HUES48 (cell line): ENCODE measurements around the gene CUX1.
"Not testable (repeated sequence)": the region's sequence is repeated elsewhere in the genome, so short reads cannot be mapped to it uniquely, and the experiment has no call there.

Source experiments
- H3K27ac ChIP-seq: one replicate; pipeline ENCODE4 v1.7.0; 2013; ENCODE audit warnings: low read depth, low read length, inconsistent platforms
- H3K27me3 ChIP-seq: 2 replicates; pipeline ENCODE4 v1.6.1; 2013; ENCODE audit warnings: mild to moderate bottlenecking, low read length; ENCODE audit not compliant: control insufficient read depth, insufficient read depth
- H3K36me3 ChIP-seq: 2 replicates; pipeline ENCODE4 v1.6.1; 2013; ENCODE audit warnings: low read length; ENCODE audit not compliant: control insufficient read depth, insufficient read depth
- H3K4me1 ChIP-seq: 2 replicates; pipeline ENCODE4 v1.6.1; 2013; ENCODE audit warnings: mild to moderate bottlenecking, low read length; ENCODE audit not compliant: control insufficient read depth, insufficient read depth
- H3K4me3 ChIP-seq: 2 replicates; pipeline ENCODE4 v1.5.1; 2013; ENCODE audit warnings: mild to moderate bottlenecking, low read depth, low read length
- H3K9ac ChIP-seq: 2 replicates; pipeline ENCODE4 v1.6.1; 2013; ENCODE audit warnings: mild to moderate bottlenecking, low read depth, low read length, moderate library complexity
- H3K9me3 ChIP-seq: 2 replicates; pipeline ENCODE4 v1.6.1; 2013; ENCODE audit warnings: low read length; ENCODE audit not compliant: control insufficient read depth, insufficient read depth

The CUX1 gene

GRCh38 chr7:102028206-102028826 is 210.9 kb downstream of the CUX1 start:
- Histone ChIP-seq H3K9ac (no peak overlapping the region), H3K36me3 (peaks cover 11% of the 10 kb centered on the region; the same call in 1 of the 2 replicates), H3K4me1 (peaks cover 5% of the 10 kb centered on the region)

DNA sequence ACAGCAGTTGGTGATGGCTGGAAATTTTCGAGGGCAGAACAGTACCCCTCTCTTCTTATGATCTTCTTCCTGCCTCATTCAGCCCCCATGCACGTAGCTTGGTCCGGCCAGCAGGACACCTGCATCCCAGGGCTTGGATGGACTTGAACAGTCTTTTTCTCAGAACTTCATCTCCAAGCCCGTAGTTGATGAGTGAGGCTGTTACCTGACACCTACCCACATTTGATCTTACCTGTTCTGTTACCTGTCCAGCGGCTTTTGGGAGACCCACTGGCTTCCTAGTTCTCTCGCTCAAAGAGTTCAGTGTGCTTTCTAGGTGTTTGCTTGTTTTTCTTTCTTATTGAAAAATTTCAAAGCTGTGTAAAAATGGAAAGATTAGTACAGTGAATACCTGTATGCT is 212.2 kb downstream of the CUX1 start:
- H3K4me3 ChIP-seq: no peak overlapping the region
- no peaks in the 10 kb centered on the region for H3K9me3 ChIP-seq
- H3K27ac ChIP-seq: no peak overlapping the region
- H3K9ac ChIP-seq: no peak overlapping the region
- H3K36me3 ChIP-seq: peaks cover 11% of the 10 kb centered on the region; the same call in 1 of the 2 replicates
- H3K4me1 ChIP-seq: peaks cover 5% of the 10 kb centered on the region
- H3K27me3 ChIP-seq: no peaks in the 10 kb centered on the region

More at GRCh38 chr7:102028206-102028826, 210.9 kb downstream of the CUX1 start:
- H3K27ac ChIP-seq: no peak overlapping the region
- H3K27me3 ChIP-seq: no peaks in the 10 kb centered on the region
- H3K4me3 ChIP-seq: no peak overlapping the region
- no peaks in the 10 kb centered on the region for H3K9me3 ChIP-seq

DNA sequence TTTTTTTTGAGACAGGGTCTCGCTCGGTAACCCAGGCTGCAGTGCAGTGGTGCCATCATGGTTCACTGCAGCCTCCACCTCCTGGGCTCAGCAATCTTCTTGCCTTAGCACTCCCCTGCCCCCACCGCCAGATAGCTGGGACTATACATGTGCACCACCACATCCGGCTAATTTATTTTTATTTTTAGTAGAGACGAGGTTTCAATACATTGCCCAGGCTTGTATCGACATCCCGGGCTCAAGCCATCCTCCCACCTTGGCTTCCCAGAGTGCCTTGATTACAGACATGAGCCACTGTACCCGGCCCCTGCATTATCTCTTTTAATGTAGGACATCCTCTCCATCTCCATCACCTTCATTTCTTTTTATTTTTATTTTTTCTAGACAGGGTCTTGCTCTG is 213.3 kb downstream of the CUX1 start:
- peaks cover 11% of the 10 kb centered on the region; the same call in 1 of the 2 replicates for H3K36me3 ChIP-seq
- H3K9ac ChIP-seq: no peak overlapping the region
- H3K27ac ChIP-seq: no peak overlapping the region

DNA sequence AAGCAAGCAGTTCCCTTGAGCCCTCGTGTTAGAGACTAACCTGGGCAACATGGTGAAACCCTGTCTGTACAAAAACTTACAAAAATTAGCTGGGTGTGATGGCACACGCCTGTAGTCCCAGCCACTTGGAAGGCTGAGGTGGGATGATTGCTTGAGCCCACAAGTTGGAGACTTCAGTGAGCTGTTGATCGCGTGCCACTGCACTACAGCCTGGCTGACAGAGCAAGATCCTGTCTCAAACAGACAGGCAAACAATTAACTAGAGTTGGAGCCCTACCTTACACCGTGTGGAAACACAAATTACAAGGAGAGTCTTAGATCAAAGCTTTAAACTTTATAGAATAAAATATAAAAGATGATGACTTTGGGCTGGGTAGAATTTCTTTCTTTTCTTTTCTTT is 219.5 kb downstream of the CUX1 start:
- Histone ChIP-seq H3K9me3 (no peaks in the 10 kb centered on the region), H3K4me3 (no peak overlapping the region), H3K9ac (no peak overlapping the region), H3K27ac (no peak overlapping the region), H3K4me1 (no peaks in the 10 kb centered on the region), H3K27me3 (no peaks in the 10 kb centered on the region), H3K36me3 (0 out of 2 replicates have a peak, but pooled peaks cover 3% of the 10 kb centered on the region)

More for the DNA sequence above, 213.3 kb downstream of the CUX1 start:
- Histone ChIP-seq H3K27me3 (no peaks in the 10 kb centered on the region), H3K9me3 (no peaks in the 10 kb centered on the region), H3K4me3 (no peak overlapping the region), H3K4me1 (peaks cover 5% of the 10 kb centered on the region)

DNA sequence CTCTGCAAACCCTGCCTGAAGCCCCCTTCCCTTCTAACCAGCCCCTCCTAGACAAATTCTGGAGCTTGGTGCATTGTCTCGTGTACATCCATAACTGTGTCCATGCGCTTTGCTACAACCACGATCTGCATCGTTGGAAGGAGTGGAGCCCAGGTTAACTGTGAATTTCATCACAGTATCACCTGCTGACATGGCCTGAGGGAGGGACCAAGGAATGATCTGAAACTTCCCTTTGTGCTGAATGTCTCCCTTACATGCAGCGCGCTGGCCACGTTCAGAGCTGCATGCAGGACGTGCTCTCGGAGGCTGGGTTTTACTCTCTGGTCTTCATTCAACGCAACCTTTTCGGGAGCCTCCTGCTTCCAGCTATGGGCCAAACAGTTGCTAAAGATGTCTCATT is 222.3 kb downstream of the CUX1 start:
- H3K9me3 ChIP-seq: no peaks in the 10 kb centered on the region
- H3K36me3 ChIP-seq: 0 out of 2 replicates have a peak, but pooled peaks cover 3% of the 10 kb centered on the region
- no peak overlapping the region for H3K4me3 ChIP-seq
- no peaks in the 10 kb centered on the region for H3K4me1 ChIP-seq
- H3K27me3 ChIP-seq: no peaks in the 10 kb centered on the region
- no peak overlapping the region for H3K27ac ChIP-seq
- no peak overlapping the region for H3K9ac ChIP-seq

DNA sequence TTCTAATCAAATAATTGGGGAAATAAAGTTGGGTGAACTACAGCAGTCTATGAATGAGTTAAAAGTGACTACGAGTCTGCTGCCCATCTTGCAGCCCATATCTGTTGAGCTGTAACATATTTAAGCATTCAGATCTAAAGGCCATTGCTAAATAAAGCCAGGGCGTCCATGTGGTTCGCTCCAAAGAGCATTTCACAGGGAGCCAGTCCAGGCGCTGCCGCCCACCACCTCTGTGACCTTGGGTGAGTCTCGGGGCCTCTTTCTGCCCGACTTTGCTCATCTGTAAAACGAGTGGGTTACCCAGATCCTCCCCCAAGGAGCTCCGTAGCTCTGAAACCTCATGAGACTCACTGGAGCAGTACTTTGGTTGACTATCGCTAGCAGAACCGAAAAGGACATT is 223.1 kb downstream of the CUX1 start:
- H3K36me3 ChIP-seq: 0 out of 2 replicates have a peak, but pooled peaks cover 3% of the 10 kb centered on the region

DNA sequence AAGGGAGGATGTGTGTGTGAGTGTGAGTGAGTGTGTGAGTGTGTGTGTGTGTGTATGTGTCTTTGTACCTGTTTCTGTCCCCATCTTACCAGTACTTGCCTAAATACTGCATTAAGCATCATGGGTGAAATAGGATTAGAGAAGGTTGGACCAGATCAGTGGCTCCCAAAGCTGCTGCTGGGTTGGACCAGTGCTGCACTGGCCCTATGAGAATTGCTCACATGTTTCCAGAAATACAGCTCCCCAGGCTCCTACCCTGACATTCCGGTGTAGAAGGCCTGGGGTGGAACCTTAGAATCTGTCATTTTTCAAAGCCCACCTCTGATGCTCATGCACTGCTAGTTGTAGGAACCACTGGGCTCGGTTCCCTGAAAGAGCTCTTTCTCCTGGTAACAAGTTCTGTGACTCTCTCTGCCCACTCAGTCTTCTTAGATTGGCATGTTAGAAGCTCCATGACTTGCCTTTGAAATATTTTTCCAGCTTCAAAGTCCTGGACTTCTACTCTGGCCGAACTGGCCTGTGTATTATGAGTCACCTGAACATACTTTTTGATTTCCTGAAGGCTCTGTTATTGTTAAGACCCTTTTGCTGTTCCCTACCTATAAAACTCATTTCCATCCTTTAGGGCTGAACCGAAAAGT is 224.7 kb downstream of the CUX1 start:
- Histone ChIP-seq H3K4me1 (no peaks in the 10 kb centered on the region), H3K9me3 (no peaks in the 10 kb centered on the region), H3K36me3 (0 out of 2 replicates have a peak, but pooled peaks cover 3% of the 10 kb centered on the region), H3K27ac (no peak overlapping the region), H3K9ac (no peak overlapping the region), H3K4me3 (no peak overlapping the region), H3K27me3 (no peaks in the 10 kb centered on the region)

More for the DNA sequence above, 223.1 kb downstream of the CUX1 start:
- Histone ChIP-seq H3K27me3 (no peaks in the 10 kb centered on the region), H3K9ac (no peak overlapping the region), H3K27ac (no peak overlapping the region), H3K9me3 (no peaks in the 10 kb centered on the region), H3K4me3 (no peak overlapping the region), H3K4me1 (no peaks in the 10 kb centered on the region)

- not testable (repeated sequence) for H3K4me1 ChIP-seq, H3K27ac ChIP-seq, H3K27me3 ChIP-seq, H3K36me3 ChIP-seq, H3K9me3 ChIP-seq, H3K4me3 ChIP-seq, H3K9ac ChIP-seq
Observed at GRCh38 chr7:102042796-102043195, 225.4 kb downstream of the CUX1 start.

- no peaks in the 10 kb centered on the region for H3K9me3 ChIP-seq
- H3K4me3 ChIP-seq: no peak overlapping the region
- no peak overlapping the region for H3K27ac ChIP-seq
- H3K36me3 ChIP-seq: 0 out of 2 replicates have a peak, but pooled peaks cover 2% of the 10 kb centered on the region
- H3K4me1 ChIP-seq: no peaks in the 10 kb centered on the region
- H3K27me3 ChIP-seq: no peaks in the 10 kb centered on the region
- no peak overlapping the region for H3K9ac ChIP-seq
Observed at GRCh38 chr7:102044641-102044983, 227.2 kb downstream of the CUX1 start.

DNA sequence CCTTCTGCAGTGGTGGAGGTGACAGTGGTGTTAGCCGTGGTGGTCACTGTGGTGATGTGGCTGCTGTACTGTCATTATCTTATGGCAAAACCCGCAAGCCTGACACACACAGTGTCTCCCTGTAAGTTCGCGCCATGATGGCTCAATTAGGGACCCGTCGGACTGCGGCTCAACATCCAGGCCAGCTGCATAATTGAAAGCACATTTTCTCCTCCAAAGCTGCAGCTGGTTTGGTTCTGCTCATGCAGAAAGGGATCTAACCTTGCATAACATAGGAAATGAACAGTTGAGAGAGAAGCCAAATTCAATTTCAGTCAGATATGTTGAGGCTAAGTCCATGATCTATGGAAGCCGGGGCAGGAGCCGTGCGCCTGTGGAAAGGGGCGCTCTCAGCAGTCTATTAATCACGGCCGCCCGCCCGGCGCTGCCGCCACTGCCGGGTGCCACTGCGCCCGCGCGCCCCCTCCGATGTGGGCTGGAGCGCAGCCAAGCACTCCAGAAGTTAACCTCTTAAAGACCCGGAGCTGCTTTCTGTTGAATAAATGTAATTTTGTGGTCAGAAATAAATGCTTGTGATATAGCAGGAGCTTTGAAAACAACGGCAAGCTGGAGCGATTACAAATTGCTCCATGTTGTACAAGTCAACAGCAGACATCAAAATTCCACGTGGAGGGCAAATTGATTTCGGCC is 227.7 kb downstream of the CUX1 start:
- no peaks in the 10 kb centered on the region for H3K36me3 ChIP-seq
- no peak overlapping the region for H3K9ac ChIP-seq

More for the DNA sequence above, 227.7 kb downstream of the CUX1 start:
- H3K9me3 ChIP-seq: no peaks in the 10 kb centered on the region
- no peak overlapping the region for H3K27ac ChIP-seq
- H3K4me3 ChIP-seq: no peak overlapping the region
- no peaks in the 10 kb centered on the region for H3K27me3 ChIP-seq
- no peaks in the 10 kb centered on the region for H3K4me1 ChIP-seq
